CD4-positive, alpha-beta T cell treated with Interleukin-15 for 4 hours (primary cell): ENCODE data around the gene TMEFF2.

Experiments
- DNase-seq: peaks from one replicate; pipeline ENCODE4 v3.0.0-alpha.2; 2020; ENCODE audit warnings: low spot score

Gene TMEFF2

DNA sequence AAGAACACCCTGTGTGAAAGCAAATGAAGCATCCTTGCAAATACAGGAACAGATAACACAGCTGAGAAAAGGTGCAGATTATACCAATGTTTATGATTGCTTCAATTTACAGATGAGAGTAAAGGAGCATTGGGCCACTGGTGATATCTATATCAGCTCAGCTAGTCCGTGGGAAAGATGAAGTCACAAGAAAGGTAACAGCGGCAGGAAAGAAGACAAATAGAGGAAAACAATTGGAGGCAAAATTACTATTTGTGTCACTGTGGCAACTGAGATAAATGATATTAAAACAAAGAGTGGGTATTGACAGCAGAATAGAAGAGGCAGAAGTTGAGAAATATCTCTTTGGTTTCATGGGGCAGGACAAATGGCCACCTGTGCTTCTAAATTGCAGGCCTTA lies 226.6 kb downstream of the TMEFF2 start:
- DNase-seq = no peak

DNA sequence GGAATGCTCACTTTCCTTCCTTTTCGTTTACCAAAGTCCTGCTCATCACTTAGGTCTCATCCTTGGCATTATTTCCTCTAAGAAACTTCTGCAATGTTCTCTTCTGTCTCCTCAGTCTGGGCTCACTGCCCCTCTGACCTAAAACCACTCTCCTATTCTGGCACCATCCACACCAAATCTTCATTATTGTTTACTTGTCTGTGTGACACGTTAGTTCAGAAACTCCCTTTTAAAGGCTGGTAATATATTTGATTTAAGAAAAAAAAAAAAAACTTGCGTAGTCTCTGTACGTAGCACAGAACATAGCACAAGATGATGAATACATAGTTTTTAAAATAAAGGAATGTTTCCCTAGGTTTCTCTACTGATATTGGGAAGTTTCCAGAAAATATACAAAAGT lies 229.0 kb downstream of the TMEFF2 start:
- no peak for DNase-seq

DNA sequence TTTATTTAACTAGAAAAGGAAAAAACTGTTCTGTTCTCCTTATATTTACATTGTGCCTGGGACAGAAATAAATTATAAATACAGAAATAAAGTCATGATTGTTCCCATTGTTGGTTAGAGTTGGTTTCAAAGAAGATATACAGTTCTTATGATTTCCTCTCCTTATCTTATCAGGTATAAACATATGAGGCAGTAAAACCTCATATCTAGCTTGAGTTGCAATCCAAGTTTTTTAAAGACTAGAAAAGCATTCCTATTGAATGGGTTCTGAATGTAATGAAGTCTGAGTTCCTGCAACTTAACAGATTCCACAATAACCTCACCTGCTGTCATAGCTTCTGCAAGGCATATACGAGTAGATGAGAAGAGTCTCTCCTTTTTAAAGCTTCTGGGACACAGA lies 233.2 kb downstream of the TMEFF2 start:
- no peak for DNase-seq

DNA sequence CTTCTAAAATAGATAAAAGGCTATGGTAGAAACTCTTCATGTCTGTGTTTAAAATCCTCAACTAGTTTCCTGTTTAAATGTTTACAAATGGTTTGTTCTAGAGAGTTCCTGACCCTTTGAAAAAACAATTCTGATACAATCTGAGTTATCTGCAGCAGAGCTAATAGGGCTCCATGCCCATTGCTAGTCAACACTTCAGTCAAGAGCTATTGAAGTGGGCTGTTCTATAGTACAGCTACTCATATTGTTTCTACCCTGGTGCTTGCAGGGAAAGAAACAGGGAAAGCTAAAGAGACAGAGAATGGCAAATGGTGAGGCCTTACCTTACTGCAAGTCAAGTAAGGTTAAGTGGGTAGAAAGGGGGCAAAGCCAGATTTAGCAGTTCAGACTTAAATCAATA lies 235.5 kb downstream of the TMEFF2 start:
- DNase-seq = no peak

DNA sequence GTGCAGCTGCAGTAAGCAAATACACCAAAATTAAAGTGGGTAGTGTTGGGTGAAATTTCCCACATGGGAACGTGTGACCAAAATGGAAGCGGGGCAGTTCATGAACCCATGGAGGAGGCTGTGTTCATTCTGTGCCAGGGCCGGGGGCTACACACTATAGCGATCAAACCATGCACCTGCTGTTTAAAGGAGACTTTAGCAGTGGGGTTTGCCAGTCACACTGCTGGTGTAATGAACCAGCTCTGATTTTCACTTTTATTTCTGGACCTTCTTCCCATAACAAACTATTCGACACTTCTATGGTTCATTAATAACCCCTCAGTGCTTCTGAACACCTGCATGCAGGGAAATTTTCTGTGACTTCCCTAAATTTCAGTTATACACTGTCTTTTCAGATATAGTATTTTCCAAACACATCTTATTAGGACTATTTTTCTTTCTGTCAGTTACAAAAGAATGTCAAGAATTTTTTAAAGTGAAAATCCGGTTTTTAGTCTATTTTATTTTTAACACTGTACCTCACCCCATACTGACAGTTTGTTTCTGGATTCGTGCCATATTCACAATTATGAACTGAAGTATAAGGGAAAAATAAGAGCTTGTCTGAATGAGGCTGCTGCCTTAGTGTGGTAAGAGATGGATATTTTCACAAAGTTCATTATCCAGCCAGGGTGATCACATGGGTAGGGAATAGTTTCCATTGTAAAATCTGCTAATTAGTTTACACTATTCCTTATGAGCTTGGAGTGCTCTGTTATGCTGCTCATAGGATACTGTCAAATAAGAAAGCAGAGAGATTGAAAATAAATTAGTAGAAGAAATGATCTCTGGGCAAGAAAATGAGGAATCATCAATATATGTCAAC lies 236.5 kb downstream of the TMEFF2 start:
- DNase-seq = no peak

DNA sequence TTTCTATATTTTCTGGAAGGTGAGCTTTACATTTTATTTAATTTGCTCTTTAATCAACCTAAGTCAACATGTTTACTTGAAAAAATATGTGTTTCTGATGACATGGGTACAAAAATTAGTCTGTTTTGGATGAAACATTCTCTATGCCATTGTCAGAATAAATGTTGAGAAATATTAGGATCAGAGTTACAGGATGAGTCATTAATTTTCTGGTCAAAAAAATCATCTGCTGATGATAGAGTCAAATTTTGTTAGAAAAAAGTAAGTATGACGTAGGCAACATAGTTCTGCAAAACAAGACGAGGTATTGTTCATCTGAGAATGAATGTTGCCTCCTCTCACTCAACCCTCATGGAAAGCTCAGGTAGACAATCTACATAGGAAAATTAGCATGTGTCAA lies 240.3 kb downstream of the TMEFF2 start:
- no peak for DNase-seq

DNA sequence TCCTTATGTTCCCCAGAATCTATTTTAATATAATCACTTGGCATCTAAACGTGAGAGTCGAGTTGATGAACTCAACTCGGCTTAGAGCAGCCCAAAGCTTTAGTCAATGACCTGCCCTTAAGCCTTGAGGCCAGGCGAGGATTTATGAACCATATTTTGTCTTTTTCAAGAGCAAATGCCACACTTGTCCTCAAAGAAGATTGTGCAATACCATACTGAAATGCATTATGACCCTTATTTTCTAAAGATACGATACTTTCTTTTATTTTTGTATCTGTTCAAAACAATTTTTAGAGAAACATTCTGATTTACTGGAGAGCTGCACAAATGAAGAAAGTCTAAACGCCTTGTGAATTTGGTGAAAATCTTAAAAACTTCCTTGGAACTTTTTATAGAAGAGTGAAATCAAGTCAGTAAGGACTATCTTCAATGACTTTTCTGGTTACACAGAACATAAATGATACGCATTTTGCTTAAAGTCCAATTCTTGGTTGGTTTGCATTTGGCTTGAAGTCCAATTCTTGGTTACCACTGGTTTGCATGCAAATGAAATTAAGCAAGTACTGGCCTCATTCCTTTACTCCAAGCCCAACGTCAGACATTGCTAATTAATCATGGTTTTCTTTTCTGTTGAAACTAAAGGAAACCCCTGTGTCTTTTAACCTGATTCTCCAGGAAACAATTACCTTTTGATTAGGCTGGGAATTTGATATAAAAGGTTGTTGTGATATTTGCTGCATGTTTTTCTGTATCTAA lies 242.0 kb downstream of the TMEFF2 start:
- no peak for DNase-seq

DNA sequence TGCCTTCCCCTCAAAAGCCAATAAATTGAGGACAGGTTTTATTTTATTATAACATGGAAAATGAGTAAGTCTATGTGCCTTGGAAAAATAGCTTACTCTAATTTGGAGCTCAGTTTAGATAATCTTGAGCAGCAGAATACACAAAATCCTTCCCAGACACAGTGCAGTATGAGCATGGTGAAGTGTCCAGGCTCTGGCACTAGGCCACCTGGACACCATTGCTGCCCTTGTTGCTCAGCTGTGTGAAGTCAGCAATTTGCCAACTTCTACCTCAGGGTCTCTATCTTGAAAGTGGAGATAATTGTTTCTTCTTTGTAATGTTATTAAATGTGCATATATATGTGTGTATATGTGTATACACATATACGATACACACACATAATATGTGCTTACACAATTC lies 242.9 kb downstream of the TMEFF2 start:
- DNase-seq = no peak

DNA sequence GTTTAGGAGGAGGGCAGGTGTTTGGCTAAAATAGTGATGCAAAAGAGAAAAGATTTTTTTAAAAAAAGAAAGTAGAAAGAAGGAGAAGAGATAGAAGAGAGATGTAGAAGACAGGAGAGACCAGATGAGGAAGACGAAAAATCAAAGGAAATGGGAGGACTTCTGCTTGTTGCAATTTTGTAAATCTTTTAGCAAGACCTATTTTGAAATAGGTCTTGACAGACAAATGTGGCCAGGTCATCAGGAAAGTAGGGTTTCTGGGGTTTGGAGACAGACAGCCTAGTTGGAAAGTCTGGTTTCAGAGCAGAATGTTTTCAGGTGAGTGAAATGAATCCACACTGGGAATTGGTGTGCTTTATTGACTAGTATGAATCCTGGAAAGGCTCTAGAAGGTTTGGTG lies 243.4 kb downstream of the TMEFF2 start:
- no peak for DNase-seq

DNA sequence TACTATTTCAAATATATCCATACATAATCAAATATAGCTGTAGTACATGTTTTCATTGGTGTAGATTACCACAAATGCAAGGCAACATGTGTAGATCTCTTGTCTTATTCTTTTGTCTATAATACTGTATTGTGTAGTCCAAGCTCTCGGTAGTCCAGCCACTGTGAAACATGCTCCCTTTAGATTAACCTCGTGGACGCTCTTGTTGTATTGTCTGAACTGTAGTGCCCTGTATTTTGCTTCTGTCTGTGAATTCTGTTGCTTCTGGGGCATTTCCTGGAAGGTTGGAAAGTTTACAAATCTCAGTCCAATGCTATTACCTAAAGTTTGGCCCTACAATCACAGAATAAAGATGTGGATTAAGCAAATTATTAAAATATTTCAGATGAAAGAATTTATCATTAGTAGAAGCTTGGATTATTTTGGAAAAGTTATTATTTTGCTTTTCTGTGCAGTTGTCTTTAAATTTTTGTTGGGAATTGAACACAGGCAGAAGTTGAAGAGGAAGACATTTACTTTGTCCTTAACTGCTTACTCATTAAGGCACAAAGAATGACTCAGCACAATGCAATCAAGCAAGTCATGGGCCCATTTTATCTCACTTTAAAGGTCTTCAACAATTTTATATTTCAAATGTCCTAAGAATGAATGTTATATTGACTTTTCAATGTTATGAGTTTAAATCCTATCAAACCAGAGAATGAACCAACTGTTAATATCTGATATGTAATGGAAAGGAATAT lies 244.4 kb downstream of the TMEFF2 start:
- DNase-seq = no peak

DNA sequence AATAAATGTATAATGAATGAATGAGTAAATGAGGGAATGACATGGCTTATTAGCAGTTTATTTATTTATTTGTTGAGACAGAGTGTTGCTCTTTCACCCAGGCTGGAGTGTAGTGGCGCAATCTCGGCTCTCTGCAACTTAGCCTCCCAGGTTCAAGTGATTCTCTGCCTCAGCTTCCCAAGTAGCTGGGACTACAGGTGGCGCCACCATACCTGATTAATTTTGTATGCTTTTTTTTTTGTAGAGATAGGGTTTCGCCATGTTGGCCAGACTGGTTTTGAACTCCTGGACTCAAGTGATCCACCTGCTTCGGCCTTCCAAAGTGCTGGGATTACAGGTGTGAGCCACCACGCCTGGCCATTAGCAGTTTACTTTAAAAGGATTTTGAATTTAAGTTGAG lies 247.5 kb downstream of the TMEFF2 start:
- no peak for DNase-seq

DNA sequence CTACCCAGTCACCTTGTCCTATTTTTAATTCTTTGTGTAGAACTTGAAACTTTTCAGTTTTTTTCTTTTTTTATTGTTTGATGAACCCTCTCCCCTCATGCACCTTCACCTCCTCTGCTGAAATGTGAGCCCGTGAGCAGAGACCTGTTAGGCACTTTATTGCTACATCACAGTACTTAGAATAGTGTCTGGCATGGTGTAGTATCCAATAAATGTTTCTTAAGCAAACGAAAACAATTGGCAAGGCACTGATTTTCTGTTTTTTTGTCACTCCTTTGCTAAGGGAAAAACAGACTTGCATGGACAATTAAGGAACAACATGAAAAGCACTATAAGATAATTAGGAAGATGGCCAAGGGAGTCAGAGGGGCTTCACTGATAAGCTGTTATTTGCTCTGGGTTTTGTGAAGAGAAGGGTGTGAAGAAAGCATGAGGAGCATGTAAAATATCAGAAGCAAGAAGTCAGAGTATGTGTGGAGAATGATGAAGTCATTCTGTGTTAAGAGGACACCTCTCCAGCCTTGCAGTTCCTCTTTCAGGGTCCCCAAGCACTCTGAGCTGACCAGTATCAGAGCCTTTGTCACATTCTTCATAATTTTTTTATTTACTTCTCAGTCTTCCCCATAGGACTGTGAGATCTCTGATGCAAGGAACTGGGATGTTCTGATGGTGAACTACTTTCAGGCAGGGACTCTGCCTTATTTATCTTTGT lies 248.1 kb downstream of the TMEFF2 start:
- no peak for DNase-seq

DNA sequence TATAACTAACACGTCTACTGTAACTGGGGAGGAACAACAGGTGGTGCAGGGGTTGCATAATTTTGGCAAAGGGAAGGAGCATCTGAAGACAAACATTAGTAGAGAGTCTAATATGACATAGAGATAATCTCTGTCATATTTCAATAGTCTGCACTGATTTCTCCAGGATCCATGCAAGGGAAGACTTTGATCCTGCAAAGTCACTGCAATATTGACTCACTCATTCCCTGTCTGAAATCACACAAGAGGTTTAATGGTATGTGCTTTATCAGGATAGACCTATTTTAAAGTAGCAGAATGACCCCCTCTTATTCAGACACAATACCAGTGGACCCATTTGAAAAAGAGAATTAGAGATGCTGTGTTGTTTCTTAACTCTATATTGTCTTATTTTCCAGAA lies 249.1 kb downstream of the TMEFF2 start:
- DNase-seq = no peak

DNA sequence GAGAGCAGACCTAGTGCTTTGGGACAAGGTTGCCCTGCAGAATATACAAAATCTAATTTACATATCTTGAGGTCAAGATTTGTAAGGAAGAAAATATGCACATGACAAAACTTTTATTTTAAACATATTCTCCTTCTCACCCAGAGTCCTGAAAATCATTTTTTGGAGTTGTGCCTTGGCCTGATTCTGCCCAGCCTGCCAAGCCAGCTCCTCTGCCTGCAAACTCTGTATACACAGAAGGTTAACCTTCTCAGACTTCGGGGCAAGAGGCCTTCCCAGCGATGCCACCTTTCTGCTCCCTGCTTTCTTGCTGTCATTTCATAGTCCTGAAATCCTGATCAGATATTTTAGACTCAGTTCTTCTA lies 252.0 kb downstream of the TMEFF2 start:
- DNase-seq = no peak

DNA sequence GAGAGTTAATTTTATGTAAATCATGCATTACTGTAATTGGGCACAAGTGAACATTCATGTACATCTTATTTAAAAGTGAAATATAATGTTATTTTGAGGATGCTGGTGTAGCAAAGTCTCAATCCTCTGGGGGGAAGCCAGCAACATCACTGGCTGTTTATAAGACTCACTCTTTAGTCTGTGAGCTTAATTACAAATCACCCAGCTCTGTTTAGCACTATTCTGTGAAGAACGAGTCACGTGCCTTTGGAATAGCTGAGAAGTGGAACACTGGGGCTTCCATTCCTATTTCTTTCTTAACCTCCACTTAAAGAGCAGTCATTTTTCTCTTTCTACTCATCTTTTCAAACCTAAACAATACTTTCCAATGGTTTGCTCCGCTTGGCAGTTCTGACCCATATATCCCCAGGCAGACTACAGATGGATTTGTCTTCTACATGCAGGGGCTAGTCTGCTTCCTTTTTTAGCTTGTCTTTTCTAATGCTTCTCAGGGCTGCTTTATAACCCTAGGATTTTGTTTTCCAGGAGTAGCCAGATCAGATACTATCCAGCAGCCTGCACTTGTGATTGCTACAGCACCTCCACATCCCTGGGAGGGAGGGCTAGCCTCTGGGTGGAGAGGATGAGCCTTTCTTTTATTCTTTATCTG lies 252.5 kb downstream of the TMEFF2 start:
- no peak for DNase-seq

DNA sequence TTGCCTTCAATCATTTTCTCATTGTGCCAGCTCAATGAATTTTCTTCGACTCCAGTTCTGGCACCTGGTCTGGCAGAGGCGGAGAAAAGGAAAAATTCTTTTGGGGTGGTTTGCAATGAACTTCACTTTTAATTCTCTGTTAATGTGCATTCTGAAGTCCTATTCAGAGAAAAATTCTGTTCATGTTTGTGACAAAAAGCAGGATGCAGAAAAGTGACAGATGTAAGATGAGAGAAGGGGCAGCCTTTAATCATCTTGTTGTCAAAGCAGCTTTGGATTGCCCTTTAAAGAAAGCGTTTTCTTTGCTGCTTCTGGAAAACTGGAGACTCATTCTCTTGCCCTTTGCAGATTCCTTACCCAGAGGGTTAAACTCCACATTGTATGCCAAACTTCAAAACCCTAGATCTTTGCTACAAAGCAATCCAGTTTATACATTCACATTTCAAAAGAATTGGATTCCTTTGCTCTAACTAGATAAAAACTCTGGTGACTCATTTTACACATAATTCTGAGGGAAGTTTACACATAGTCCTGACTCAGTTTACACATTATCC lies 253.3 kb downstream of the TMEFF2 start:
- DNase-seq = no peak

DNA sequence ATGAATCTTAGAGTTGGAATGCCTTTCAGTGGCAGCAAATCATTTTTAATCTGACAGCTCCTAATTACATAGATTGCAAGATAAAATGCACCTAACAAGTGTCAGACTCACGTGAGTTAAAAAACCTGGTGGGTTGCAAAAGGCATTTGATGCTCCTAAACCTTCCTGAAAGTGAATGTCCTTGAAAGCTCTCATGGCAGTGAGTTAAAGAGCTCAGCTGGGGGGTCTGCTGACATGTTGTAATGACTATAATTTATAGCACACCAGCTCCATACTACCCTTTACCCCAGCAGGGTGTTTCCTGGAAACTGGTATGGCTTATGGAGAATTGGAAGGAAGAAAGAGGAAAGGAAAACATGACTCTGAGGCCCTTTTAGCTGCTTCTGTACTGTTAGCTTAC lies 256.0 kb downstream of the TMEFF2 start:
- no peak for DNase-seq

DNA sequence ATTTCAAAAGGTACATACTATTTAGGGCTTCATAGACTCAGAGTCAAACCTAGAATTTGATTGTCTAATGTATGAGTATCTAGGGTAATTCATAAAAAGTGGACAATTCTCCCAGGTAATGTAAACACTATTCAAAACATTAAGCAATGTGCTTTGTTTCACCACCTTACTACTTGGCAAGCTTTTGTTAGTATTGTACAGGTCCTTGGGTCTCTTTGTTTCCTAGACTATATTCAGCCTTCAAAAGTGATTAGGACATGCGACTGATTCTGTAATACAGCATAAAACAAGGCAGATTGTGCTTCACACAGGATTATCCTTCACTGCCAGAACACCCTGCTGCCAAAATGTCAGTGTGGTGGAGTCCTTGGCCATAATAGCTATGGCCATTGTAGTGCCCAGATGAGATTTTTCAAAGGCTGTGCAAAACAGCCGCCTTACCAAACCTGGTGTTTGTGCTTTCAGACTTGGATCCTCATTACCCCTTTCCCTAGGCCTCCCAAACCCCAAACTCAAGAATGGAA lies 257.8 kb downstream of the TMEFF2 start:
- no peak for DNase-seq

DNA sequence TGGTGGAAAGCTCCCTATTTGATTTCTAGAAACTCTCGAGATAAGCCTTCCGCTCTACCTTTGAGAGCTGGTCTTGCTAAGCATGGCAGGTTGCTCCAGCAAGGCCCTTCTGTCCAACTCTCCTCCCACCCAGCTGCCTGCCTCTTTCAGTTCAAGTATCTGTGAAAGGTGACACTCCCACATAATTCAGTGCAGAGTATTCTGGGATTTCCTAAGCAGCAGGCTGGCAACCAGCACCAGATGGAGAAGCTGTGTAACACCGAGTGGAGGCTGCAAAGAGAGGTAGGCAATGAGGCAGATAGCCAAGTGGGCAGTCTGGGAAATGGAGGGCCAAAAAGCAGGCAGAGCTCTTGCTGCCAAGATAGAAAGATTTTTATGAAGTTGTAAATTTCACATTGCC lies 259.5 kb downstream of the TMEFF2 start:
- DNase-seq = no peak

DNA sequence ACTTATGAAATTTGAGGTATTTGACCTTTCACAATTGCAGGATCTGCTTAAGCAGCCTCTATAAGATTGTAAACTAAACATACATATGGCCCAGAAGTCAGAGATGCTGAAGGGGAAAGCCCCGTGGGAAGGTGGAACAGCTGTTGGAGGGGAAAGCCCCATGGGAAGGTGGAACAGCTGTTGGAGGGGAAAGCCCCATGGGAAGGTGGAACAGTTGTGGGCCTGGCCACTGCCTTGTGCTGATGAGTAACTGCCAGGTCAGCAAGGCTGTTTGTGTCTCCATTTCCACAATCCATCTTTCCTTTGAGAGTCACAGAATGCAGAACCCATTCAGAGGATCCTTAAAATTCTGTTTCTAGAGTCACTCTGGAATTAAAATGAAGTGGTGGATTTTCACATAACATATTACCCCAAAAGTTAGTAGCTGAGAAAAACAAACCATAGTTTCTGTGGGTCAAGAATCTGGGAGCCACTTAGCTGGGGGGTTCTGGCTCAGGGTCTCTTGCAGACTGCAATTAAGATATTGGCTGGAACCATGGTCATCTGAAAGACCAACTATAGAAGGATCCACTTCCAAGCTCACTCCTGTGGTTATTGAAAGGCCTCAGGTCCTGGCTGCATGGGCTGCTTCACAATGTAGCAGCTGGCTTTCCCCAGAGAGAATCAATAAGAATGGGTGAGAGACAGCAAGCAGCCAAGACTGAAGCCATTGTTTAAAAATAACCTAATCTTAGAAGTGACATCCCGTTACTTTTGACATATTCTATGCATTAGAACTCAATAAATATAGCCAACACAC lies 261.2 kb downstream of the TMEFF2 start:
- no peak for DNase-seq
